Stimulated activated CD4-positive, alpha-beta T cell treated with anti-CD3 and anti-CD28 coated beads, Interleukin-2, amount 100 ng/mL, for 48 hours (primary cell): ENCODE data around the gene TNS3.

Experiments
- DNase-seq, 2 donors: peaks; one replicate each; pipeline ENCODE4 v3.0.0-alpha.2; 2020

The TNS3 gene

GRCh38 chr7:47314248-47314647, 267.7 kb downstream of the TNS3 start:
- DNase-seq, result no peak

DNA sequence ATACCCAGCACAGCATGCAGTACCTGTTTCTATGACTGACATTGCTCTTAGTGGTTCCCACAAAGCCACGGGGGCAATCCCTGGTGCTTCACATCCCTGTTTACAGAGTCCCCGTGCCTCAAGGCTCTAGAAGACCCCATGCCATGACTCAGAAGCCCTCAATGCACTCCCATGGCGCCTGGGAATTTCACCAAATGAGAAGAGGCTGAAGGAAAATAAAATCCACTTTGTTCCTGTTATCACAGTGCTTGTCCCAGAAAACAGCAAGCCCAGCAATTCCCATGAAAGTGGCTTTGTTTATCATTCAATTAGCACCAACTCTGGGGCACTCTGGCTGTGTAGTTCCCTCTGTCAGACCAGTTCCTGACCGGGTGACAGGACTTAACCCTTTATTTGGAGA, 268.3 kb downstream of the TNS3 start:
- no peak for DNase-seq

GRCh38 chr7:47311891-47312290, 270.0 kb downstream of the TNS3 start:
- DNase-seq, result no peak

GRCh38 chr7:47310020-47310419, 271.9 kb downstream of the TNS3 start:
- DNase-seq, result no peak

- DNase-seq, result no peak
These were observed 273.1 kb downstream of the TNS3 start for GRCh38 chr7:47308808-47309207.

DNA sequence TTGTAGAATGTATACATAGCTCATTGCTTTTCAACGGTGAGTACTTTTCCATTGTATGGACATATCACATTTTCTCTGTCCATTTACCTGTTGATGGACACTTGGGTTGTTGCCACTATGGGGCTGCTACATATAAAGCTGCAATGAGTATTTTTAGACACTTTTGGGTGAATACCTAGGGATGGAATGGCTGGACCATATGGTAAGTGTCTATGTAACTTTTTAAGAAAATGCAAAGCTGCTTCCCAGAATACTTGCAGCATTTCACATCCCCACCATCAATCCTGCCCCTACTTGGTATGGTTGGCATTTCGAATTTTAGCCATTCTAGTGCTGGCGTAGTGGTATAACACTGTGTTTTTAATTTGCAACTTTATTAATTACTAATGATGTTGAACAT, 274.6 kb downstream of the TNS3 start:
- DNase-seq, result no peak

DNA sequence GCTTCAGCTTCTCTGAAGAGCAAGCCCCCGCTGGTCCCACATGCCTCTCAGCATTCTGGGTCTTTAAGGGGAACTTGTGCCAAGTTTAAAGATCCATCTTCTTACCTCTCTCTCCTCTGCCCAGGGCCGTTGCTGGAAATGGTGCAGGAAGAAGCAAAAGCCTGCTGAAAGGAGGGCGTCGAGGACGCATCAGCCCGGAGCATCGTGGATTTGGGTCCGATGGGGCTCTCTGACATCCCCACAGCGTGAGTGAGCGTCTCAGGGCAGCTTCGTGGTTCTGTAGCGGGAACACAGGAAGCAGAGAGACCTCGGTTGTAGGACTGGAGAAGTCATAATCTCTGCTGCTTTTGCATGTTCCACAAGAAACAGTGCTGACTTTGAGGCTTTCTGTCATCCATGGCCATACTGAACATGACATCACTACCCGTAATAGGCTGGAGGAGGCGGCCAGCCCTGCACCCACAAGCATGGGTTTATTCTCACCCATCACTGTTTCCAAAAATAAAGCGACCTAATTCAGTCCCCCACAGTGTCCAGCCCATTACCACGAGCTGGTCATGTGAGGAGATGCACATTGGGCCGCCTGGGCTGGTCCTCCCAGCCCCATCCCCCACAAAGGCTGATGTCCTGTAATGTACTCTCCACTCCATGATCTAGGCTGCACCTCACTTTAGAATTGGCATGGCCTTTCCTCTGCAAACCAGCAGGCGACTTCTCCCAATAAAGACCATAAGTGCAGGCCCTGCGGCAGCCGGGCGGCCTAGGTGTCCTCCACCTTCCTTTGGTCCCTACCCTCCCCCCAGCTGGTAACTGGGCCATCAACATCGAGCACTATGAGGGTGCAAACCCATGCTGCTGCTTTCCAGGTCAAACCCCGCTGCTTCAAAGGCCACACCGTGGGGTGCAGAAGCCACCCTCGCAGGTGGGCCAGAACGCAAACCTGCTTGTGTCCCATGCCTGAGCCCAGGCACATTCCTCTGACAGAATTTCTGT, 276.9 kb downstream of the TNS3 start:
- DNase-seq, result no peak

DNA sequence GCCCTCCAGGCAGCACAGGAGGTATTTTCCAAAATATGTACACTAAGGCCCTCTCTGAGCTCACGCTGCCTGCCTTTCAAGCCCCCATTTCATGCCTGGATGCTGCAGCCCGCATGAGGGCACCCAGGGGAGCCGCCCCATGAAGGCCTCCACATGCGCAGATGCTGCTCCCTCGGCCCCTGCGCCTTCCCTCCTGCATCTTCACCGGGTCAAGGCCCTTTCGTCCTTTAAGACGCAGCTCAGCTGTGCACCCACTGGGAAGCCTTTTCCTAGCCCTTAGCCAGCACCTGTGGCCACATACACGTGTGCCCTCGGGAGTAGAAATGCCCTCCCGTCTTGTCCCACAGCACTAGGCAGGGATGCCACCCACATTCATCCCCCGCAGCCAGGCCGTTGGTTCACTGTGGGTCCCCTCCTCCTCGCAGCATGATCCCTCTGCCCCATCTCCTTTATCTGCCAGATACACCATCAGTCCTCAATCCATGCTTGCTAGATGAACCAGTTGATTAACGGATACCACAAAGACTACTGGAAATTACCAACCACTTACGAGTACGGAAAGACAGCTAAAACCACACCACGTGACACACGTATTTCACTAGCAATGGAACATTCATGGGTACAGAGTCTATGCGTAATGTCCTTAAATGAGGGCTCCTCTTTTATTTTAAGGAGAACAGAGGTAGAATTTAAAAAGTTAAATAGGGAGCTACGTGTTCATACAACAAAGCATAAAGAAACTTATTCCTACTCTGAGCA, 278.0 kb downstream of the TNS3 start:
- DNase-seq, result no peak

GRCh38 chr7:47303014-47303694, 278.8 kb downstream of the TNS3 start:
- no peak for DNase-seq

DNA sequence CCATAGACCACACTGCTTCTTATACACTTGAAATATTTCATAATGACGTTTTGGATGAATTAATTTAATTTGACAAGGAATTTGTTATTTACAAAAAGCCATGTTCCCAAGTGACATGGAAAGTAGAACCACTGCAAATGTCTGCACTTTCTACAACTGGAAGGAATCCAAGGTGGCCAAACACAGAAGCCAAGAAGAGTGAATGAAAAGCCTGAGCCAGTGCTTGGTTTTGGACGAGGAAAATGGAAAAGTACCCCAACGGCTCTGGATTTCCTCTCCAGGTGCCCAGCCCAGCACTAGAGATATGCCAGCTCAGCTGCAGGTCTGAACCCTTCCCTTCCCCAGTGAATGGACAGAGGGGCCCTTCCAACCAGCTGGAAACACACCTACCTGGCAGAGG, 279.4 kb downstream of the TNS3 start:
- no peak for DNase-seq

- no peak for DNase-seq
These were observed 280.1 kb downstream of the TNS3 start for GRCh38 chr7:47301657-47302295.

DNA sequence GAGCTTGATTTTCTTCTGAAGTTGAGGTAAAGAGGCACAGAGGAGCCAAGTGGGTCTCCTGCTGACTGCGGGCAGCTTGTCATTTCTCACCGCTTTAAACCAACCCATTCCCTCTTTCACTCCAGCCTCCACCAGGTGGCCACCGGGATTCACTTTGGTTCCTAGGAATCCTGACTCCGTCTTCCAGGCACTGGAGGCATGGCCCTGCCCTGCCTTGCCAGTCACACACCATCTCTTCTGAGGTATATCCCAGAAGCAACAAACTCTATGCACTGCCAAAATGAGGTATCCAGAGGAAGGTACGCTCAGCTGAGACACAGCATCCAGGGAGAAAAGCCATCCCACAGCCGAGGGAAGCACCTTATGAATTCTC, 280.8 kb downstream of the TNS3 start:
- no peak for DNase-seq

DNA sequence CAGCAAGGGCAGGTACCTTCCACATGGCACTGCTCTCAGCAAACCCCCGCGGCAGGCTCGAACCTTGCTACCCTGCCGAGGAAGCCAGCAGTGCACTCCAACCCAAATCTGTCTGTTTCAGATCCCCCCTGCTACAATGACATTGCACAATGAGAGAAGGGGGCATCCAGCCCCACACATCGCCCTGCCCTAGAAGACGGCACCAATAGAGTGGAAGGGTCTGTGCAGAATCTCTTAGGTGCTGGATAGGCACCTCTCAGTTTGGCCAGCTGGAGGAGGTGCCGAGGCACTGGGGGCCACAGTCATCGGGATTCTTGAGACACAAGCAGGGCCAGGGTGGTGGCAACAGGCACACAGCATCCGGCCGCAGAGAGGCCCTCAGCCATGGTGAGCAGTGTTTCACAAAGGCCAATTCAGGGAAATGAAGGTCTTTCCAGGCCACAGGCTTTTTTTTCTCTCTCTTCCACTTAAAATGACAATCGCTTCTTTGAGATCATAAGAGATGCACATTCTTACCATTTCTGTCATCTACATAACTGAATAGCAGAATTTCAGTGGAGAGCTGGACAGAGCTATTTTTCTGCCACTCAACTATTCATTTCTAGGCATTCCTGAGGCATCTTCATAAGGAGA, 281.3 kb downstream of the TNS3 start:
- DNase-seq, result no peak

GRCh38 chr7:47299496-47299895, 282.4 kb downstream of the TNS3 start:
- DNase-seq, result no peak

DNA sequence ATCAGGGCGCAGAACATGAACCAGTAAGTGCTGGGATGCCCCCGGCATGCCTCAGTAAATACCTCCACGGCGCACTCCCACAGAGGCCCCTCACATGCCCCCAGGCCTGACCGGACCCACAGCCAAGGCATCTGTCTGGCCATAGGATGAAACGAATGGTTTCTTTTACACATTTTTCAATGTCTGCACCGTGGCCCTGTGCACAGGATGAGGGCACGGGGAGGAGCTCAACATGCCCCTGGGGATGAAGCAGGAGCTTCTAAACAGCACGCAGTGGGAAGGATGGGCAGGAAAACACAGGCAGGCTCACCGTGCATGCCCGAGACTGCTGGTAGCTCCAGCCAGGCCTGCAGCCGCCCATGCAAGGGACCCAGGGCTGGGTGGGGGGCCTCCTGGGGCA, 283.3 kb downstream of the TNS3 start:
- no peak for DNase-seq

DNA sequence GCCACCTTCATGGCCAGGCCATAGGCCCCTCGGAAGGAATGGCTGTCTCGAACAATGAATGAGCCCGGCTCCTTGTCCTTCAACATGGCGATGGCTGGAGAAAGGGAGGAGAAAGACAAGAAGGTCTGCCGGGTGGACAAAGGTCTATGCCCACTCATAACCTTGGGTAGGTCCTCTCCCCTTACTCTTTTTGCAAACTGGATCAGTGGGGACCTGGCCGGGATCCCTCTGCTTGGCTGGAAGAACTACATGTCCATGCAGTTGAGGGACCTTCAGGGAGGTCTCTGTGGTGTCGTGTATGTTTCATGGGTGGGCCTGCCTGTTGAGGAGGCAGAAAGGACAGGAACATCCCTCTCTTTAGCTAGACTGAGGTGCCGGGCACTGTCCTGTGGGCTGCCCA, 284.8 kb downstream of the TNS3 start:
- DNase-seq, result no peak

- DNase-seq, result no peak
These were observed 286.3 kb downstream of the TNS3 start for GRCh38 chr7:47295606-47296005.

DNA sequence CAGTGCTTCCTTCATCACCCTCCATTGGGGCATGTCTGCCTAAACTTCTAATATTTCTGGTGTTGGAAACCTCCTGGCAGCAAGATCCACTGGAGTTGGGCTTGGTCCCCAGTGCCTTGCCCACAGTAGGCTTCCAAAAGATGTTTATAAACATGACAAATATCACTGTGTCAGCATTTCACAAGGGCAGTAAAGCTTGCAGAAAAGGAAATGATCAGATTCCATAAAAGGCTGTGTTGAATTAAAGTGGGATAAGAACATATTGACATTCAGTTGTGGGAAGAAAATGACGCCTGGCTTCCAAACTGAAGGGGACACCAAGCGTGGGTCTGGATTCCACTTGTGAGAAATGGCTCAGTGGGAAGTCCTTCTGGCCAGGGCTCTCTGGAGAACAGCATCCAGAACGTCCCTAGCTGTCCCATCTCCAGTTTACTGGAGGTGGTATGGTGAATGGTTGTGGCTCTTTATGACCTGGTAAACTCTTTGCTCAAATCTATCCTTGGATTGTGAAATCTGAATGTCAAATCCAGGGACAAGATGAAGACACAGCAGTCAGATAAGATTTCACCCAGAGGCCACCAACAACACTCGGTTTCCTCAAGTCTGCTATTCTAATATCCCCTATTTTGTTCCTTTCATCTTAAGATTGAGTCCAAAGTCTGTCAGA, 287.2 kb downstream of the TNS3 start:
- DNase-seq, result no peak

DNA sequence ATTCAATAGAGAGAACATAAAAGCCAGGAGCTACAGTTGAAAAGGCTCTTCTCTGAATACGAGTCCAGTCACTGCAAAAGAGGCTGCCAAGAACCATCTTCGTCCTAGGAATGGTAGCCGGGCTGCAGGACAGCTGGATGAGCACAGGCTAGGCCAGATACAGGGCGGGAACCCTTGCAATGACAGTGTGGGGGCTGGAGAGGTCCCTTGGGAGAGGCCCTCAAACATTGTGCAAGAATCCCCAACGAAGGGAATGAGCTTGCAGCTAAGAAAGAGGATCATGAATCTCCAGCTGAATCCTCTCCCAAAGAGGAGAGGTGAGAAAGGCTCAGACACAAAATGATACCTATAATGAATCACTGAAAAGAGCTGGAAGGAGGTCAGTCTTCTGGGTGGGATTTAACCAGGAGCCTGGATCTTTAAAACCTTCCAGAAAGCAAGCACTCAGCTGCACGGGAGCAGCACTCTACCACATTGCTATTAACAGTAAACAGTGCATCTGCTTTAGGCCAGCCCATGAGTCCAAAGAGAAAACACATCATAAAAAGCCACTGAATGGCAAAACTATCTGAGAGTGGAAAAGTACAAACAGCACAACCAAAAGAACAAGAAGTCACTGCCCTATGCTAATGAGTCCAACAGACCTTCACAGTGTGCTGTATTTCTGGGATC, 287.9 kb downstream of the TNS3 start:
- no peak for DNase-seq

DNA sequence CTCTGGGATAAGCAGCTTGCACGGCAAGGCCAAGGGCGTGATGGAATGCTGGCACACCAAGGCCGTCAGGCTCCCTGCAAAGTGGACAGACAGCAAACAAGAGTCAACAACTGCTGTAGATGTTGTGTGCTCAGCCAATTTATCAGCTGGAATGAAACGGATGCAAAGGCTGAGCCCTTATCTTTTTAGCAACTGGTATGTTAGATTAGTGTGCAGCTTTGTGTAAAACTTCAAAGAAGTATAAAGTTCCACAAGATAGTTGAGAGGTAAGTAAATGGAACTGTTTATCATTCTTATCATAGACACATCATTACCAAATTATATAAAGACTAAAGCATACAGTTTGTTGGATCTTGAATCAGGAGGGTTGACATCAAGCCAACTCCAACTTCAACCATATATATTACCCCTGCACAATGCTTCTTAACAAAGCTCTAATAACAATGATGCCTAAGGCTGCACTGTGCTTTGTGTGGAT, 289.0 kb downstream of the TNS3 start:
- no peak for DNase-seq

- no peak for DNase-seq
These were observed 290.3 kb downstream of the TNS3 start for GRCh38 chr7:47291461-47292081.
